ENCODE data around the gene MC1R.

DNA sequence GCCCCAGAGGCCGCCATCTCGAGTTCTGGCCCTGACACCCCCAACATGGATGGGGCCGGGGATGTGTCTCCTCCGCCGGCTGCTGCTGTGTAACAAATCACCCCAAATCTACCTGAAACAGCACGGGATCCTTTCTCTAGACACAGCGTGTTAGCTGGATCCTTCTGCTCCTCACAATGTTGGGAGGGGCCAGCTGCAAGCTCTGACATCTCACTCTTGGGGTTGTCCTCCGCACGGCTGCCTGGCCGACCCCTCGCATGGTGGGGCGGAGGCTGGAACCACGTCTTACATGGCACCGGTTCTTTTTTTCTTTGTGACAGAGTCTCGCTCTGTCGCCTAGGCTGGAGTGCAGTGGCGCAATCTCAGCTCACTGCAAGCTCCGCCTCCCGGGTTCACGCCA, 18.3 kb downstream of the MC1R start:
- TF ChIP-seq, protein P1, sequence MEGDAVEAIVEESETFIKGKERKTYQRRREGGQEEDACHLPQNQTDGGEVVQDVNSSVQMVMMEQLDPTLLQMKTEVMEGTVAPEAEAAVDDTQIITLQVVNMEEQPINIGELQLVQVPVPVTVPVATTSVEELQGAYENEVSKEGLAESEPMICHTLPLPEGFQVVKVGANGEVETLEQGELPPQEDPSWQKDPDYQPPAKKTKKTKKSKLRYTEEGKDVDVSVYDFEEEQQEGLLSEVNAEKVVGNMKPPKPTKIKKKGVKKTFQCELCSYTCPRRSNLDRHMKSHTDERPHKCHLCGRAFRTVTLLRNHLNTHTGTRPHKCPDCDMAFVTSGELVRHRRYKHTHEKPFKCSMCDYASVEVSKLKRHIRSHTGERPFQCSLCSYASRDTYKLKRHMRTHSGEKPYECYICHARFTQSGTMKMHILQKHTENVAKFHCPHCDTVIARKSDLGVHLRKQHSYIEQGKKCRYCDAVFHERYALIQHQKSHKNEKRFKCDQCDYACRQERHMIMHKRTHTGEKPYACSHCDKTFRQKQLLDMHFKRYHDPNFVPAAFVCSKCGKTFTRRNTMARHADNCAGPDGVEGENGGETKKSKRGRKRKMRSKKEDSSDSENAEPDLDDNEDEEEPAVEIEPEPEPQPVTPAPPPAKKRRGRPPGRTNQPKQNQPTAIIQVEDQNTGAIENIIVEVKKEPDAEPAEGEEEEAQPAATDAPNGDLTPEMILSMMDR (IDR thresholded peaks at IDR 0.05; ENCODE audit: low read depth, low read length), result no peak
- no peak for TF ChIP-seq EZH2phosphoT487 (IDR thresholded peaks at IDR 0.05; ENCODE audit: low read depth)
